Heart left ventricle (tissue), 13 donors: Measurements from ENCODE around the gene EHBP1L1.

Experiments
- CTCF ChIP-seq, 12 donors: fragments of 200-600 bp; sonication (generic) in 4 of 12; IDR thresholded peaks; one replicate each; pipeline versions ENCODE4 v1.5.0 to v1.8.0; 2018 to 2022; ENCODE audit warnings: antibody characterized with exemption in 12 of 12, mild to moderate bottlenecking in 5 of 12
- POLR2A ChIP-seq, 2 donors: fragments of 450-650 bp; IDR thresholded peaks; one replicate each; pipeline ENCODE4 v1.6.1; 2017; ENCODE audit warnings: antibody characterized with exemption in 2 of 2, mild to moderate bottlenecking in 2 of 2, moderate library complexity in 2 of 2
- donor health status: ischemic (EF 13 %, LVEDD 7.1; RV severe dilation, severe dysfunction).
- donor health status: DM: no; HTN: yes; CAD: no.
- donor health status: DM: no; HTN: no; CAD: no.
- donor health status: ischemic (EF 25% LVEDD 6.9; RV normal size, moderate dysfunction).
- donor health status: ischemic (EF 25% LVEDD 5.7; RV mildly dilated, moderate dysfunction).
- donor health status: ischemic (EF 35%, LVEDD 5.7; RV mildly dilated, moderate dysfunction).
- donor health status: nonischemic (EF 11% LVEDD 7.7; RV severe dilation, severe dysfunction).
- donor health status: DM: yes; HTN: yes; CAD: no.
- donor health status: PGD.
- donor health status: ischemic (EF 29% LVEDD 5.4; RV normal size, mild dysfunction).
- donor health status: nonischemic (EF 23%, LVEDD 6.1; RV moderate dilation, normal function).

- TF ChIP-seq CTCF (IDR thresholded peaks at IDR 0.05) = no peak
- no peak for TF ChIP-seq POLR2A (IDR thresholded peaks at IDR 0.05)
Observed at GRCh38 chr11:65616575-65617001, 40.7 kb downstream of the EHBP1L1 start.
